ENCODE measurements around the gene PCGF3.
"Not testable (repeated sequence)": the region's sequence is repeated elsewhere in the genome, so short reads cannot be mapped to it uniquely, and the experiment has no call there.

PCGF3 gene

DNA sequence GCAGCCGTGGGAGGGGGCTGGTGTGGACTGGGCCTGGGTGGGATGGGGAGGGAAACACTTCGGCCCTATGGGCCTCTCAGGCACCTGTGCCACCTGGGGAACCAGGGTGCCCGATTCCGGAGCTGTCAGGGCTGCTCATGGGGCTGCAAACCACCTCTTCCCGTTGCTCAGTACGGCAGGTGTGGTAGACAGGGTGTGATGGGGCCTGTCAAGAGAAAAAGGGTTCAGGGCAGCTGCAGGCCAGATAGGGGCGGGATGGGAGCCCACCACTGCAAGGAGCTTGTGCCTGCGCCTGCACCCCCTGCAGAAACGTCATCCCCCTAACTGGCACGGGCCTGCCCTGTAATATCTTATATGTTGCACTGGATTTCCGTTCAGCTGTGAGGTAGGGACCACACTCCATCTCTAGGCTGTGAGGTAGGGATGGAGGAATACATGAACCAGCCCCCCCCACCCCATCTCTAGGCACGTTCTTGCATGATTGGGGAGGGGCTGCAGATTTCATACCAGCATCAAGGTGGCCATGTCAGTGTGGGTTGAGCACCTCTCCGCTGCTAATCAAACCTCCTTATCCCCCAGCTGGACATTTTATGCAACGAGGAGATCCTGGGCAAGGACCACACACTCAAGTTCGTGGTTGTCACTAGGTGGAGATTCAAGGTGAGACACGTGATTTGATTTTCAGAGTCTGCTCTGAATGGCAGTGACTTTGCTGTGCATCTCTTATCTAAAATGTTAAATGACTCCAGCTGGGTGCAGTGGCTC, 59.0 kb downstream of the PCGF3 start:
- no peak for DNase-seq

- no peak for DNase-seq
Observed at GRCh38 chr4:766152-766515, 60.5 kb downstream of the PCGF3 start.

GRCh38 chr4:766559-767283, 61.1 kb downstream of the PCGF3 start:
- DNase-seq, result no peak

- no peak for DNase-seq
Observed at GRCh38 chr4:768076-768475, 62.4 kb downstream of the PCGF3 start.

- no peak for DNase-seq
Observed at GRCh38 chr4:768995-769394, 63.4 kb downstream of the PCGF3 start.

GRCh38 chr4:769511-769910, 63.9 kb downstream of the PCGF3 start:
- DNase-seq, result no peak

- no peak for DNase-seq
Observed at GRCh38 chr4:770022-770421, 64.4 kb downstream of the PCGF3 start.

GRCh38 chr4:771464-771863, 65.8 kb downstream of the PCGF3 start:
- no peak for DNase-seq

DNA sequence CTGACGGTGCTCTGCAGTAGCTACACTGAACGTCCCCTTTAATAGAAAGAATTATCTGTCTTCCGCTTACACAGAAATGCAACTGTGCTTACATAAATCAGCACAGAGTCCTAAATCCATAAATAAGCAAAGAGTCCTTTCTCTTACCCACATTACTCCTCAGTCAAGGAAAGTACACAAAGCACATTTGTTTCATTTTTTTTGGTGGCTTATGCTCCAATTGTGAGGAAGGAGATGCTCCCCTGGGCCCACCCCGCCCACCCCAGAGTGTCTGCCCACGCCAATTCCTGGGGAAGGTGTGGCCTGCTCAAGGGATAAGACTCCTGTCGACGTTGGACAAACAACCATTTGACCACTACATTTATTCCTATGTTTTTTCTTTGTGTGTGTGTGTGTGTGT, 66.5 kb downstream of the PCGF3 start:
- no peak for DNase-seq

GRCh38 chr4:772776-773175, 67.1 kb downstream of the PCGF3 start:
- DNase-seq, result no peak

- no peak for DNase-seq
Observed at GRCh38 chr4:773214-773613, 67.6 kb downstream of the PCGF3 start.

- not testable (repeated sequence) for DNase-seq
Observed at GRCh38 chr4:774419-775092, 68.9 kb downstream of the PCGF3 start.

DNA sequence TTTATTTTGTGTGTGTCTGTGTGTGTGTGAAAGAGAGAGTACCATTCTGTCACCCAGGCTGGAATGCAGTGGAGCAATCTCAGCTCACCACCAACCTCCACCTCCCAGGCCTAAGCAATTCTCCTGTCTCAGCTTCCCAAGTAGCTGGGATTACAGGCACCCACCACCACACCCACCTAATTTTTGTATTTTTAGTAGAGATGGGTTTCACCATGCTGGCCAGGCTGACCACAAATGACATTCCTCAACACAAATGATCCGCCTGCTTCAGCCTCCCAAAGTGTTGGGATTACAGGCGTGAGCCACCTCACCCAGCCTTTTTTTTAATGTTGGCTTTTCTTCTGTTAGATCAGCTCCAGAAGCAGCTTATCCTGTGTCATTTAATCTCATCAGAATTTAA, 69.9 kb downstream of the PCGF3 start:
- not testable (repeated sequence) for DNase-seq

DNA sequence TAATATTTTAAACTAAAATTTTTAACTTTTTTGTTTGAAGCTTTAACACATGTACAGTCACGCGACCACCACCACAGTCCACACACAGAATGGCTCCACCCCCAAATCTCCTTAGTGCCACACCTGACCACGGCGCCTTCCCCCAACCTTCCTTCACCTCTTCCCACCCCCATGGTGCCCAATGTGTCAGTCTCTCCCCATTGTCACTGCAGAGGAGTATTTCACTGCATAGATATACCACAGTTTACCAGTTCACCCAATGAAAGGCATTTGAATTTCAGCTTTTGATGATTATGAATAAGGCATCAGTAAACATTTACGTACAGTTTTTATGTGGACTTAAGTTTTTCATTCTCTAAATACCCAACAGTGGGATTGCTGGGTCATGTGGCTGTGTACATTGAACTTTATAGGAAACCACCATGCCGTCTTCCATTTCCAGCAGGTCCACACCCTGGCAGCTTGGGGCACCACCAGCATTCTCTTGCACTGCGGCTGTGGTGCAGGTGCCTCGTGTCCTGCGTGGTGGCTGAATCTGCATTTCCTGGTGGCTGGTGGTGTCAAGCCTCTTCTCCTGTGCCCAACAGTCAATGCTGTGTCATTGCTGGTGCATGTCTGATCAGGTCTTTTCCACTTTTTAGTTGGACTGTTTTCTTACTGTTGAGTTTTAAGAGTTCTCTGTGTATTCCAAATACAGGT, 71.3 kb downstream of the PCGF3 start:
- DNase-seq, result no peak

DNA sequence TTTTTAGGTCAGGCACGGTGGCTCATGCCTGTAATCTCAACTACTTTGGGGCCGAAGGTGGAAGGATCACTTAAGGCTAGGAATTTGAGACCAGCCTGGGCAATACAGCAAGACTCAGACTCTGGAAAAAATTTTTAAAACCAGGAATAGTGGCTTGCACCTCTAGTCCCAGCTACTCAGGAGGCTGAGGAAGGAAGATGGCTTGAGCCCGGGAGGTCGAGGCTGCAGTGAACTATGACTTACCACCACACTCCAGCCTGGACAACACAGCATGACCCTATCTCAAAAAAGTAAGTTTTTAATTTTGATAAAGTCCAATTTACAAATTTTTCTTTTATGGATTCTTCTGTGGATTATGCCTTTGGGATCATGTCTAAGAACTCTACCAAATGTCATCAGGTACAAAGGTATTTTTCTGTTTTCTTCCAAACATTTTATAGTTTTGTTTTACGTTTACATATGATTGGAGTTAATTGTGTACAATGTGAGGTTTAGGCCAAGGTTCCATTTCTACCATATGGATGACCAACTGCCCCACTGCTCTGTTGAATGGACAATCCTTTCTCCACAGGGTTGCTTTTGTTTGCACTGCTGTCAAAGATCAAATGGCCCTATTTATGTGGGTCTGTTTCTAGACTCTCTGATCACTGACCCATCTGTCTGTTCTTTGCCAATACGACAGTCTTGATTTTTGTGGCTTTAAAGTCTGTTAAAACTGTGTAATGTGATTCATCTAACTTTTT, 72.1 kb downstream of the PCGF3 start:
- no peak for DNase-seq

DNA sequence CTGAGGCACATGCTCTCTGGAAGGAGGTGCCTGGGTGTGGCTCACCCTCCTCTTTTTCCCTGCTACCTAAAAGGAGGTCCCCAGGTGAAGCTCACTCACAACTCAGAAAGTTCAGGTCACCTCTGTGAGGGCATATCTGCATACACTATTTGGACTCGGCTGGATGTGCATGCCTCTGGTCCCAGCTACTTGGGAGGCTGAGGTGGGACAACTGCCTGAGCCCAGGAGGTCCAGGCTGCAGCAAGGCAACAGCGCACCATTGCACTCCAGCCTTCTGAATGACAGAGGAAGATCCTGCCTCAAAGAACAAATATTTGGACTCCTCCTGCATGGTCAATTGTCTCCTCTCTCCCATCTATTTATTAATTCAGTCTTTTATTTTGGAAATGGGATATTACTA, 73.9 kb downstream of the PCGF3 start:
- DNase-seq, result no peak

- DNase-seq, result not testable (repeated sequence)
Observed at GRCh38 chr4:780255-780654, 74.6 kb downstream of the PCGF3 start.

DNA sequence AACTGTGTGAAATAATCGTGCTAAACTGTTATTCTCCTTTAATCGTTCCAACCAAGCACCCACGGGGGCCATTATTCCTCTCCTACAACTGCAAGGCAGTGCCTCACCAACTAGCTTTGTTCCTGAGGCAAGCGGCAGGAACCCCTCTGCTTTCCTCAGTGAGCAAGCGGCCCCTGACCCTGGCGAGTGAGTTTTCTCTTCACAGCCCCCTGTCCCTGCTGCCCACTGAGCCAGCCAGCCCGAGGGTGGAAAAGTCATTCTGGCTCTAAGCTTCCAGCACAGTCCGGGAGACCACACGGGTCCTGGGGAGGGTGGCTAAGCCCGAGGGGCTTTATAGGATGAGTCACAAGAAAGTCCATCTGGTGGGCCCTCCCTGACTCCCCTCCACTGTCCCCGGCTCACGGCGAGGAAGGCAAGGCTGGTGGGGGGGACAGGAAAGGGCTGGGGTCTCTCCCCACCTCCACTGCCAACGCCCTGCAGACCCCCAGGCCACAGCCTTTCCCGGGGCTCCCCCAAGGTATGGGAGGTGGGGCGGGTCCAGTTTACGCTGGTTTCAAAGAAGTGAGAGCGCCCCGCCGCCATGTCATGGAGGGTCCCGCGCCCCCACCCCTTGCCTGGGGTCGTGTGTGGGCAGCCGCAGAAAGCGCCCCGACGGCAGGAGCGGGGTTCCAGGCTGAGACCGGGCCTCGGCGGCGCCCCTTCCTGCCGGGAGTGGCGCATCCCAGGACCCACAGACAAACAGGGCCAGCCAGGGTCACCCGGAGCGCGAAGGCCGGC, 75.3 kb downstream of the PCGF3 start:
- no peak for DNase-seq

- peak; percentile 94 for DNase-seq
Observed at GRCh38 chr4:781493-782216, 76.0 kb downstream of the PCGF3 start.

DNA sequence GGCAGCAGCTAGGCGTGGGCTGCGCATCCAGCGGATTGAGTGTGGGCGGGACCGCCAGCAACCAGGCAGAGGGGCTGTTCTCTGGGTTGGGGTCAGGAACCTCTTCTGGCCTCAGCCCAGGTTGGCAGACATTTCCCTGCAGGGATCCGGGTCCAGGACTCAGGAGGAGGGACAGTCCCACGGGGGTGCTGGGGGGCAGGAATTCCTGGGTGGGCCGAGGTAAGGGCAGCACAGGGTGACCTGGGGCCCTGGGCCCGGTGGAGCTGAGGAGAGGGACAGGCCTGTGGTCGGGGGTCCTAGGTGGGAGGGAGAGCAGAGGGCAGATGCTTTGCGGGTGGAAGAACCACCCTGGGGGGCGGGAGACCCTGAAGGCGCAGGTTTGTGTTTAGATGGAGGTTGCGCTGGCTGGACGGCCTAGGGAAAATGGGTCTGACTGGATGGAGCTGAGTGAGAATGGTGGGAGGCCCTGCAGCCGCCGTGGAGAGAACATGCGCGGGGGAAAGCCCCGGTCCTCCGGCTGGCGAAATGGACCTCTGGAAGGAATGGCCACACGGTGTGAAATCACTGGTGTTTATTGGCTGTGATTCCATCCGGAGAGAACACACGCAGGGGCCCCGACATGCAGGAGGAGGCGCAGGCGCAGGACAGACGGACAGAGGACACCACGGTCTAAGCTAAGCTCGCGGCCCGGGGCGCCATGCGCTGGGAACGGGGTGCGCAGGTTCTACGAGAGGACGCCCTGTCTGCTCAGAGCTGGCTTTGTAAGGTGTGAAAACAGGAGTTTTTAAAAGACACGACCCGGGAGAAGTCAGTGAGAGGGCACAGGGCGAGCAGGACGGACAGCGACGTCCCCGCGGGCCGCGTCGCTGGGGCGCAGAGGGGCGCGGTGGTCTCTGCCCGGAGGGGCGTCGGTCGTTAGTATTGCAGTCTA, 79.0 kb downstream of the PCGF3 start:
- DNase-seq, result no peak

Measured in NCI-H526 treated with DMSO at 0.1 percent for 48 hours (cell line).